Activated CD4-positive, alpha-beta T cell treated with anti-CD3 and anti-CD28 coated beads, Interleukin-2, Interleukin-6, amounts not matched to agents 100 ng/mL and 50 ng/mL, durations not matched to agents 16 hours and 8 hours (primary cell): ENCODE results near the gene CRELD2.

Source experiments
- DNase-seq: peaks from one replicate; pipeline ENCODE4 v3.0.0-alpha.2; 2020

Gene CRELD2

DNA sequence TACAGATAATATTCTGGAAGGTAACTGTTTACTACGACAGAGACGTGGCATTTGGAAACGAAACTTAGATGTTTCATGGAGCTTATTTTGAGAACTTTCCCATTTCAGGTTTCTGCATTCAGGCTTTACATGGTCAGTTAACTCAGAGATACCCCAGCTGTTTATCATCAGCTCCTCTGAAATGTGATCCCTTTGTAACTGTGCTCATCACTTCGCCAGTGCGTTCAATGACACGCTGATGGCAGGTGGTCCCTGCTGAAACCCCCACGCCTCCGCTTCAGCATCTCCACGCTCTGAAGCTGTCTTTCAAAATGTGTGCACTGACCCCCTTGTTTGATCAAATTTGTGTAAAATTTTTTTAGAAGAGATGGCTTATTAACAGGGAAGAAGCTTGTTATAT lies 30.7 kb upstream of the CRELD2 start:
- DNase-seq, result no peak

DNA sequence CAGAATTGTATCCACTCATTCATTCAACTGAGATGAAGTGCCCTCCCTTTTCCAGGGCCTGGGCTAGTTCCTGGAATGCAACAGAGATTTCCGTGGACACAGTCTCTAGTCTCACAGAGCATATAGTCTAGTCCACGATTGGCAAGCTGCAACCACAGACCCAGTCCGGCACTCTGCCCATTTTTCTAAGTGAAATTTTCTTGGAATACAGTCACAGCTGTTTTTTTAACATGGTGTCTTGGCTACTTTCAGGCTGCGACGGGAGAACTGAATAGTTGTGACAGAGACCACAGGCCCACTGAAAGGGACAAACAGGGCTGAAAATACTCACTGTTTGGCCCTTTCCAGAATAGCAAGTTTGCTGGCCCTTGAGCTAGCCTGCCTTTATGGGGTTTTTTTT lies 29.4 kb upstream of the CRELD2 start:
- no peak for DNase-seq

DNA sequence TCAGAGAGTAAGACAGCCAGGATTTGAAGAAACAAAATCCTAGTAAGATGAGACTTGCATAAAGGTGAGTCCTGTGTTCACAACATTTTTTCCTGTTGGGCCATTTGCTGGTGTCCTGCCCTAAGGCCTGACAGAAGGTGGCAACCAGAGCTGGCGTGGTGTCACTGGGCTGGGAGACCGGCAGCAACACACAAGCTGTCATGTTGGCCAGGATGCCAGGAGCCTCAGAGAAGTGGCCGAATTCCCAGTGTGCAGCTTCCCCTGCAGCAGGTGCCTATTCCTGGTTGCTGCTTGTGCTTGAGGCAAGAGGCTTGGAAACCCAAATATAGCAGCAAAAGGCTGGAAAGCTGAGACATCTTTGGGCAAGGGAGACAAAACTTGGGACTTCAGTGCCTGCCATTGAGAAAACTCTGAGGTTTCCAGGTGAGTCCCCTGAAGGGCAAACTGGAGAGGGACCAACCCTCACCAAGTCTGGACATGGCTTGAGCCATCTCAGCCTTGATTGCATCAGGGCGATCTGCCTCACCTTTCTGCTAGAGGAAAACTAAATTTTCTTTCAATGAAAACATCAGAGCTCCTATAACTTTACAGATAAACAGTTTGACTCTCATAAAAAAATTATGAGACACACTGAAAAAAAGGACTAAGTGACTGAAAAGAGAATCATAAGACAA lies 26.1 kb upstream of the CRELD2 start:
- DNase-seq, result no peak

DNA sequence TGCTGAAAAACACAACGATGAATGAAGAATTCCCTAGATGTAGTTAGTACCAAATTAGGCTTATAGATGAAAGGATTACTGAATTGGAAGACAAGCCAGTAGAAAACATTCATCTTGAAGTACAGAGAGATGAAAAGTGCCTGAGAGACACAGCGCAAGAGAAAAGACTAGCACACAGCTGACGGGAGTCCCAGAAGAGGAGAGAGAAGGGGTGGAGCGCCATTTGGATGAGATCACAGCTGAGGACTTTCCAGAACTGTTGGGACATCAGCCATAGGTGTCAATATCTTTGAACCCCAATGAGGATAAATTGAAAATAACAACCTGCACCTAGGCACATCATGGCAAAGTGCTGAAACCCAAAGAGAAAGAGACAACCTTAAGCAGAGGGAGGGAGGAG lies 25.4 kb upstream of the CRELD2 start:
- DNase-seq, result no peak

DNA sequence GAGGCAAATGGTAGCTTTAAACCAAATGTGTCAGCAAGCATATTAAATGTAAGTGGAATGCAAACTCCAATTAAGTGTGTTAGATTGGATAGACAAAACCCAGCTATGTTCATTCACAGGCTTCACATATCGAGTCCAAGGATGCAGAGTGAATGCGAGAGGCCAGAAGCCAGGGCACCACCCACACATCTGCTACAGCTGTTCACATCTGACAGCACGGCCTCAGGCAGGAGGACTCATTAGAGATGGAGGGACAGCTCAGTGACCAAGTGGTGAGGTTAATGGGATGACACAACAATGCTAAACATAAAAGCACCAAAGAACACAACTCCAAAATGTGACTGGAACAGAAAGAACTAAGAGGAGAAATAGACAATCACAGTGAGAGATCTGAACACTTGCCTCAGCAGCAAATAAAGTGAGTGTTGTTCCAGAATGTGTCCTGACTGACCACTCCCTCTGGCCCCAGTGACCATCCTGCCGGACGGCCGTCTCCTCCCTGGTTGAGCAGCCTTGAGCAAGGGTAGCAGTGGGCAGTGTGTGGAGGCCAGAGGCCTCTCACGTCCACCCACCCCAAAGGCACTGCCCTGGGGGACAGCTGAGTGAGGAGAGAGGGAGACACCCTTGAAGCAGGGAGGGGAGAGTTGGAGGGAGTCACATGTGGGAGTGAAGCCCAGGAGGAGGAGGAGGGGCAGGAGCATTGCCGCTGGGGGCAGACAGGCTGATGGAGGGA lies 23.9 kb upstream of the CRELD2 start:
- DNase-seq, result no peak

DNA sequence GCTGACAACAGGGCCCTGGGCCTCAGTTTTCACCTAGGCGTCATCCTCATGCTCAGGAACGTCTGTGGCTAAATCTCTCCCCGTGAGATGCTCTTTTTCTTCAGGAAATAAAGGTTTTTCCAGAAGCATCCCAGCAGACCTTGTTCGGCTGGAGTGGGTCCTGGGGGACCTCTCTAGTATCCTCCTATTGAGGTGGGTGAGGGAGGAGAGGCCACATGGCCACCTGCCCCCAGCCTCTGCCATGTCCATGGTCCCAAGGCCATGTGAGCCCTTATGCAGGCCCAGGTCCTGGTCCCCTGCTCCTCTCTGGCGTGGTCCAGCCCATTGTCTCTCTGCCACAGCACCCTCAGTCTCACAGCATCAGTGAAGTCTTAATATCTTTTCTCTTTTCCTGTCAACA lies 22.2 kb upstream of the CRELD2 start:
- DNase-seq, result no peak

DNA sequence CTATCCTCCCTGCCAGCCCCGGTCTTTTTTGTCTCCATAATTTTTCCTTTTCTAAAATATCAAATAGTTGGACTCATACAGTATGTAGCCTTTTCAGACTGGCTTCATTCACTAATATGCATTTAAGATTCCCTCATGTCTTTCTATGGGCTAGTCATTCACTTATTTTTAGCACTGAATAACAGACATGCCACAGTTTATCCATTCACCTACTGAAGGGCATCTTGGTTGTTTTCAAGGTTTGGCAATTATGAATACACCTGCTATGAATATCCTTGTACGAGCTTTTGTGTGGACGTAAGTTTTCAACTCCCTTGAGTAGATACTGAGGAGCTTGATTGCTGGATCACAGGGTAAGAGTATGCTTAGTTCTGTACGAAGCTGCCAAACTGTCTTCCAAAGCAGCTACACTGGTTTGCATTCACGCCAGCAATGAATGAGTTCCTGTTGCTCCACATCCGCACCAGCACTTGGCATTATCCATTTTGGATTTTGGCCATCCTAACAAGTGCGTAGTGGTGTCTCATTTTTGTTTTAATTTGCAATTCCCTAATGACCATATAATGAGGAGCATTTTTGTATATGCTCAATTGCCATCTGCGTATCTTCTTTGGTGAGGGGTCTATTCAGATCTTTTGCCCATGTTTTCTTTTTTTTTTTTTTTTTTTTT lies 21.3 kb upstream of the CRELD2 start:
- no peak for DNase-seq

DNA sequence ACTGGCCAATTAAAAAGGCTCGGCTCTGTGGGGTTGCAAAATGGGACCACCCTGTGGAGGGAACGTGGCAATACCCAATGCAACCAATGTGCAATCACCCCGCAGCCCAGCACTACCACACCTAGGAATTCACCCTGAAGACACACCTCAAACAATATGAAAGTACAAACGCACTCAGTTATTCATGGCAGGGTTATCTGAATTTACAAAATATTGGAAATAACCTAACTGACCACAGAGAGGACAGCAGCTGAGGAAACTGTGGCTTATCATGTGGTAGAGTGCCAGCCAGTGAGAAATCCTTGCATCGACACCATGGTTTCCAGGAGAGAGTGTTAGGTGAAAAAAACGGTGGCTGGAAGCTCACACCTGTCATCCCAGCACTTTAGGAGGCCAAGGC lies 18.9 kb upstream of the CRELD2 start:
- no peak for DNase-seq

DNA sequence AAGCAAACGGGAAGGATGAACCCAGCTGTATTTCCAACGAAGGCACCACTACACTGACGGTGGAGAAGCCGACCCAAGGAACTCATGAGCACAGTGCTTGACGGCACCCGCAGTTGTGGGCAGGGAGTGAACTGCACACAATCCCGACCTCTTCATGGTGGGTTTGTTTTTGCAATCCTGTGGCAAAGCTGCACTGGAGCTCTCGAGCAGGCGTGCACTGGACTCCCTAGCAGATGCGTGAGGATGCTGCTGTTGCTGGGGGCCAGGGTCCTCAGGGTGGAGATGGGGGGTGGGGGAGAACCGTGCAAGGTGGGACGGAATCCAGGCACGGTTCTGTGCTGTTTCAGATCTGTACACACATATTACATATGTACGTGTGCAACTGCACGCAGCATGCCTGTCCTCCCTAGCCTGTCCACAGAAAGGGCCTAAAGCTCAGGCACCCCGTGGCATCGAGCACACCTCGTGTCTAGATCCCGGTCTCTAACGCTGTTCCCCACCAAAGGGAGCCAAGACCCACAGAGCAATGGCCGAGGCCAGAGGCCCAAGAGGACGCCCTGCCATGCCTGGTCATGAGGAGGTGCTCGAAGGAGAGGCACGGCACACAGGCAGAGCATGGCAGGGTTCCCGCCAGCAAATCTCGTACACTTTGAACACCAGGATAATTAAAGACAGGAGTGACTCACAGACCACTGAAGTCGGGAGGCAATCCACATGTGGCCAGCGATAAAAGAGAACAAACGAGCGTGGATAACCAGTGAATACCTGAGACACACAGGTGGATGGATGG lies 17.8 kb upstream of the CRELD2 start:
- no peak for DNase-seq

DNA sequence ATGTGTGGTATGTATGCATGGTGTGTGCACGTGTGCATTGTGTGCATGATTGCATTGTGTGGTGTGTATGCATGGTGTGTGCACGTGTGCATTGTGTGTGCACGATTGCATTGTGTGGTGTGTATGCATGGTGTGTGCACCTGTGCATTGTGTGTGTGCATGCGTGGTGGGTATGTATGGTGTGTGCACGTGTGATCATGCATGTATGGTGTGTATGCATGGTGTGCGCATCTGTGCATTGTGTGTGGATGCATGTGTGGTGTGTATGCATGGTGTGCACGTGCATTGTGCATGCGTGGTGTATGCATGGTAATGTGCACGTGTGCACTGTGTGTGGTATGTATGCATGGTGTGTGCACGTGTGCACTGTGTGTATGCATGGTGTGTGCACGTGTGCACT lies 17.0 kb upstream of the CRELD2 start:
- no peak for DNase-seq

DNA sequence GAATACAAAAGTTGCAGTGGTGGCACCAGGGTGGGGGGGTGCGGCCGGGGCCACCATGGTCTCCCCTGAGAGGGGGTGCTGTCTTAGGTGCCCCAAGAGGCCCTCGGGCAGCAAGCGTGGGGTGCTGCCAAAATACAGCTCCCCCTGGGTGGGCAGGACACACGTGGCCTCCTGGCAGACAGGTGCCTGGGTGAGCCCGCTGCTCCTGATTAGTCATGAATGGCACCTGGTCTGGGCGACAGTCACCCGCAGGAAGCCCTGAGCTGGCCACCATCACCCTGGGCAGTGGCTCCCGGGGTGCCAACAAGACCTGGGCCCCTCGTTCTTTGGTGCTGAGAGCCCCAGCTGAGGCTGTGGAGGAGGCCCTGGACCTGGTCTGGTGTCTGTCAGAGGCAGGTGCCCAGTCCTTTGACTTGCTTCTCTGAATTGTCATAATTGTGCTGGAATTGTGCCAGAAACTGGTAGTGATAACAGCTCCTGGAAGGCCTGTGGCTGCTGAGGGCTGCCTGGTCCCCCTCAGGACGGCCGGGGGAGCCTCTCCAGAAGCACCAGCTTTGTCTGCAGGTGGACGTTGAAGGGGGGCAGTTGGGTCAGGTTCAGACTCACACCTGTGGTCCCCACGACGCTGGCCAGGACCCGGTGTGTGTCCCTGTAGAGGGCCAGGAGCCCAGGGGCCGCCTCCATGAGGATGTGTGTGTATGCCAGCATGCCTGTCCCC lies 15.0 kb upstream of the CRELD2 start:
- no peak for DNase-seq

DNA sequence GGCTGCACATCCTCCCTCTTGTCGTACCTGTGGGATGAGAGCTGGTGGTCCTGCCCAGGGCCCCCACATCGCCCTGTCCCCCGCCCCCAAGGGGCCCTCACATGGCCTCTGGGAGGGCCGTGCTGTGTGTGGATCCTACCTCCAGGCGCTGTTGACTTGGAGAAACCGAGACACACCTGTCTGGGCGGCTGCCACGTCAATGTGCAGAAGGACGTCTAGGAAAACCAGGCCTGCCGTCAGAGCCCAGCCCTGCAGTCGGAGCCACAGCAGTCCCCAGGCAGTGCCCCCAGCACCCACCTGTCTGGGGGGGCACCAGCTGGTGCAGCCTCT lies 14.4 kb upstream of the CRELD2 start:
- DNase-seq, result no peak

DNA sequence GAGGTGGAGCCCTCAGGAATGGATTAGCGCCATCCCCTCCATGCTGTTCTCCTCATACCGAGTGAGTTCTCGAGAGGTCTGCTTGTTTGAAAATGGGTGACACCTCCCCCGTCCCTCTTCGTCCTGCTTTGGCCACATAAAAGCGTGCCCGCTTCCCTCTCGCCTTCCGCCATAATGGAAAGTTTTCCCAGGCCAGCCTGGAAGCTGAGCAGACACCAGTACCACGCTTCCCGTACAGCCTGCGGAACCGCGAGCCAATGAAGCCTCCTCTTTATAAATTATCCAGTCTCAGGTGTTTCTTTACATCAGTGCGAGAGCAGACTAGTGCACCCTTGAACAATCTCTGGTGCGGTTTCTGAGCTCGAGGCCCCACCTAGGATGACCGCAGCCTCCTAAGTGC lies 13.0 kb upstream of the CRELD2 start:
- no peak for DNase-seq

DNA sequence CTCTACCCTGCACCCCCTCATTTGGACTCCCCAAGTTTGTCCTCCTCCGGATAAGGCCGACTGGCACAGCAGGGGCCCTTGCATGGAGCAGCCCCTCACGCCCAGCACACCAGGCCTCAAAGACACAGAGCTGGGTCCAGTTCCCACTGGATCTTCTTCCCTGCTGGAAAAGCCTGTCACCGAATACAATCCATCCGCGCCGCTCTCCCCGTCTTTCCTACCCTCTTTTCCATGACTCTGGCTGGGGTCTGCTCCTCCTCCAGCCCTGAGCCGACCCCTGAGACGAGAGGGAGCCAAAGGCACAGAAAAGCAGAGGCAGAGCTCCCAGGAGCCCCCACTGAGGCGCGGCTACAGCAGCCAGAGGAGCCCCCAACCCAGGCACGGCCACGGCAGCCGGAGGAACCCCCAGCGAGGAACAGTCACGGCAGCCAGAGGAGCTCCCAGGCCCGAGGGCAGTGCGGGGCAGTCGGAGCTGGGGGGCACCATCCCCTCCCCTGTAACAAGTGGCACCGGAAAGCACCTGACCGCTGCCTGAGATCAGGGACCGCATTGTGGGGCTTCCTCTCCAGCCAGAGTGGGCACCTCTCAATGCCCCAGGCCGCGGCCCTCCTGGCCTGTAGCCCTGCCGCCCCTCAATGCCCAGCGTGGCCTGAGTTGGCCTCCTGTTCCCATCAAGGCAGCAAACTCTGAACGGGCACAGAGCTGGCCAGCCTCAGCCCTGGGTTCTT lies 12.2 kb upstream of the CRELD2 start:
- no peak for DNase-seq

DNA sequence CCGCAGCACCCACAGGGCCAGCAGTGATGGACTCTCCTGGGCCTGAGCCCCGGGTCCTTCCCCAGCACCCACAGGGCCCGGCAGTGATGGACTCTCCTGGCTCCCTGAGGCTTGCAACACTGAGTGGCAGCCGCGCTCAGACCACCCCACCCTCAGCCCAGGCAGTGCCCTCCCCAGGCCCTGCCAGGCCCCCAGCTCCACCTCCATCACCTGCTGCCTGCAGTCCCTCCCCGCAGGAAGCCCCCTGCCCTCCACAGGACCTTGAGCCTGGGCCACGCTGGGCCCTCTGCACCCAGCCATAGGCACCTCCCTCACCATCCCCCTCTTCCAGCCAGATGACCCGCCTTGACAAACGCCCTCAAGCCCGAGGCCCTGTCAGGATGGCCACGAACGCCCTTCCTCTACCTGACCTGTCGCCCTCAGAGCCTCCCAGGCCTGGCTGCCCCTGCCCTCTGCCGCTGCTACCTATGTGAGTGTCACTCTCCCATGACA lies 11.6 kb upstream of the CRELD2 start:
- DNase-seq, result no peak

DNA sequence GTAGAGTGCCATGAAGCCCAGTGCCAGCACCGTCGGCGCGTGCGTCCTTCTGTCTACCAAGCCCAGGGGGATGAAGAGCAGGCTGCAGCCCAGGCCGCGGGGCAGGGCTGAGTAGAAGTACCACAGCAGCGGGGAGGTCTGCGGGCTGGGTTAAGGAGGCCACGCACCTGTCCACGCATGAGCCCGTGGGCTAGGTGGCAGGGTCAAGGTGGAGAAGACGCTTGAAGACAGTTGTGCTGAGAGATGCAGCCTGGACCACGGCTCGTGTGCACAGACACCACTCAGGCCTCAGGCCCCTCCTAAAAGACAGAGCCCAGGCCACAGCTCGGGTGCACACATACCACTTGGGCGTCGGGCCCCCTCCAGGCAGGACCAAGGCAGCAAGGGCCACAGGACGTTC lies 10.6 kb upstream of the CRELD2 start:
- DNase-seq, result no peak

DNA sequence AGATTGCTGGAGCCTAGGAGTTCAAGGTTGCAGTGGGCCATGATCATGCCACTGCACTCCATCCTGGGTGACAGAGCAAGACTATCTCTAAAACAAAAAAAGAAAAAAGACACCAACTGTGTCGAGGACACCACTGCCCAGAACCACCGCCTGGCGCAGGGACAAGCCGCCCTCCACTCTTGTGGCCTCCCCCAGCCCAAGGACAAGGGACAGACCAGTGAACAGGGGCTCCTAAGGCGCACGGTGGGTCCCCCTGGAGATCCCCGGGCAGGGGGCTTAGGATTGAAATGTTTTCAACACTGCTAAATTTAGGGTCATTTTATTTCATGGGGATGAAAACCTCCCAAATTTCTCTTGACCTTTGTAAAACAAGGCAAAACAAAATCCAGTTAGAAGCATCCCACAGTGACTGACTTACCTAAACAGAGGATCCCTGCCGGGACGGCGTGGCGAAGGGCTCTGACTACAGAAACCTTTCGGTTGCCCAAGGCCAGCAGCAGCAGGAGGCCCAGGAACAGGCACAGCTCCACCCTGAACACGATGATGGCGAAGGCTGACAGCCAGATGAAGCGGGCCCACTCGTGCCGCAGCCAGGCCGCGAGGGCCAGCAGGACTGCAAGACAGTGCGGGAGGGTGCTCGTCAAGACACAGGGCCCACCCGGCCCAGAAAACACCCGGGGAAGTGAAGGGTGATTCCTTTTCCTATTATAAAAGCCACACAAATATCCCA lies 8.8 kb upstream of the CRELD2 start:
- DNase-seq, result no peak

DNA sequence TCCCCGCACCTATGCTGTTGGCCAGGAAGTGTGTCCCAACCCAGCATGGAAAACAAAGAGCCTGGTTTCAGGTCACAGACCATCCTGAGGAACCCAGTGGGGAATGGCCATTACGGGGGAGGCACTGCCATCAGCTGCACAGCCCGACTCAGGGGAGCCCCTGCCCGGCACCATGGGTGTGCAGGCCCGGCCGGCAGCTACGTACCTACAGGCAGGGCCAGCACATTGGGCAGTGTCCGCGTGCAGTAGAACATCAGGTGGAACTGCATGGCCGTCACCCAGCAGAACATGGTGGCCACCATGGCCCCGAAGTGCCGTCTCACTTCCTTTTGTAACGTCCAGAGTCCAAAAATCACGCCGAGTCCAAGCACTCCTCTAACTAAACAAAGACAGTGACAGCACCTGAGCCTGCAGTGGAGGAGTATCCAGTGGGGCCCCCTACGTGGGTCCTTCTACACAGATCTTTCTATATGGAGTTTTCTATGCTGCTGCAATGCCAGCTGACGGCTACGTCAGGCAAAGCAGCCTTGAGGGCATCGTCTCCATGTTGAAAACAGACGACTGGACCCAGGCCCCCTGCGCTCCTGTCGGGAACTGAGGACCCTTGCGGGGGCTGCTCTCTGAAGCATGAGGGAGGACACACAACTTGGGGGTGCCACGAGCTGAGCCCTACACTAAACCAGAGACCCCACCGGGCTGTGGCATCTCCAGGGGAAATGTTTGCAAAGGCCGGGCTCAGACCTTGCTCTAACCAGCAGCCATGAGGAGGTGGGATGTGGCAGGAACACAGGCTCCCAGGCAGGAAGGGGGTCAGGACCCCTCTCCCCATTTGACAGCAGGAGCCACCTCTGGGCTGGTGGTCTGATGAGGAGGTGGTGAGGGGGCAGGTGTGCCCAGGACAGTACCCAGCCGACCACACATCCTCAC lies 7.9 kb upstream of the CRELD2 start:
- DNase-seq, result no peak

DNA sequence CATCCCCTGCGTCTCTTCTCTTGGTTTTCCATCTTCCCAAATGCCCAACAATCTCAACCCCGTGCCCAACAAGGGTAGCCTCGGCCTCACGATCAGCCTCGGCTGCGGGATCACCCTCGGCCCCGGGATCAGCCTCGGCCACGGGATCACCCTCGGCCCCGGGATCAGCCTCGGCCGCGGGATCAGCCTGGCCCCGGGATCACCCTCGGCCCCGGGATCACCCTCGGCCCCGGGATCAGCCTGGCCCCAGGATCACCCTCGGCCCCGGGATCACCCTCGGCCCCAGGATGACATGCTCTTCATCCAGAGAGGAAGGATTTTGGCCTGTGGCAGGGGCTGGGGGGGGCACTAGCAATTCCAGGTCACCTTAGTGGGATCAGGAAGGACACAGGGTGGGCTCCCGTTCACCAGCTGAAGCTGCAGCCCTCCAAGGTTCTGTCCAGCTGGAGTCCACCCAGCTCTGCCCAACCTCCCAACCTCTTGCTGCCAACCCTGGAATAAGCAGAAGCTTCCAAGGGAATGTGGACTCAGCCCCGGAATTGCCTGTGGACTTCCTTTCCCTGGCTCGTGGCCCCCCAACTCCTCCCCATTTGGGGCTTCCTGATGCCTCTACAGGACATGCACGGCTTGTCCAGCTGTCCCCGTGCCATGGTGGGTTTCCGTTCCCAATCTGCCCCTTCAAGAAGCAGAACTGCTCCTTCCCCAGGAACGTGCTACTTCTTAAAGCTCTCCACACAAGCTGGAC lies 6.4 kb upstream of the CRELD2 start:
- no peak for DNase-seq

DNA sequence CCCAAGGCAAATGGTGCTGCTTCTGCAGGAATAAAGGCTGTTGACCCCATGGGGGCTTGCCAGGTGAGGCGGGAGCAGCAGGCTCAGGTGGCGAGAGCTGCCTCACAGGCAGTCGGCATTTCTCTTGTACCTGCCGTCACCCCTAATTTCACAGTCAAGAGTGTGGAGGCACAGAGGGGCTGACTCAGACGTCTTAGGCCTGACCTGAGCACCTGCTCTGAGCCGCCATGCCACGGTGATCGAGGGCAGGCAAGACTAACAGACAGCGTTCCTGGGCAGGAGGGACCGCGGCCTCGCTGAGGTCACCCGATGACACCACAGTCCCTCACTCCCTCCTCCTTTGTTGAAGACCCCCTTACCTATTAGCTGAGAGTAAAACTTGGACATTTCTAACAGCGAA lies 5.4 kb upstream of the CRELD2 start:
- DNase-seq, result no peak
